Measurements from ENCODE around the gene STXBP2. TPM values are rescaled to one million over a fixed set of nuclear protein-coding genes. Genes with fewer than 3 reads are reported as not detected.

Gene STXBP2
- polyA plus RNA-seq (ENCODE audit: insufficient read length), result 6.7 TPM

DNA sequence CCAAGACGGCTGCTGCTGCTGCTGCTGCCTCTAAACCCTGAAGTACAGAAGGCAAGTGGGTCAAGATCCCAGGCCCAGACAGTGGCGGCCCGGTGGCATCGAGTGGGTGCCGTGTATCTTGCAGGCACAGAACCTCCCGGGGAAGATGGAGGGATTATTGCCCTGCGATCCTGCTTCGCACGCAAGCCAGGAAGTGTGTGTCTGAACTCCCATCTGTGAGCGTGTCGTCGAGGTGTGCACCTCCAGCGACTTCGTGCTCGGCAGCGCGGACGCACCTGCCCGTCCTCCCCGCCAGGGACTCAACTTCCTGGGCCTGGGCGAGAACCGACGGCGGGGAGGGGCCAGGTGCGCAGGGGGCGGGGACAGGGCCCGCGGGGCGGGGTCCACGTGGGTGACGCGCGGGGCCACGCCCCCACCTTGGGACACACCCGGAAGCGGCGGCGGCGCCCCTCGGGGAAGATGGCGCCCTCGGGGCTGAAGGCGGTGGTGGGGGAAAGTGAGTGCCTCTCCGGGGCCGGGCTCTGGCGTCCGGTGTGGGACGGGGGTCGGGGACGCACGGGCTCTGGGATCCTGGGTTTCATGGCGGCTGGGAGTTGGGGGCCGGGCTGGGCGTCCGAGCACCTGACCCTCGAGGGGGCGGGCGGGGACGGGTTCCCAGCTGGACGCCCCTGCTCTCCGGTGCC, at the start of gene STXBP2:
Gene STXBP2 (plus strand): TSS at position 420 of the 683 bp plus-strand sequence. CDS start 40 bp downstream, at position 460.
- no peak for DNase-seq

GRCh38 chr19:7589822-7590221, 47.1 kb upstream of the STXBP2 start:
- DNase-seq, result no peak

DNA sequence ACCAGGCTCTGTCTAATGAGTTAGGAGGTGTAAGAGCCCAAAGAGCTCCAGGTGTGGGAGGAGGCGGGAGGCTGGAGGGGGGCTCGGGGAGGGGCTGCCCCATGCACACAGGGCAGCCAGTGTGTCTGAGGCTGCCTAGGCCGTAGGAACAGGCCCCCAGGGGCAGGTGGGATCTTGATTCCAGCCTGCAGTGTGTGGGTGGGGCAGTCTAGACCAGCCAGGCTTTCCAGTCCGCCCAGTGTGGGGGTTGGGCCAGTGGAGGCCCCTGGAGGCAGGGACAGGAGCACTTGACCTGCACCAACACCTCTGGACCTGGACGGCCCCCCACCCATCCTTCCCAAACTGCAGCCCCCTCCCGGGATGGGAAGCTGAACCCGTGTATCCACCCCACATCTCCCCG, 46.7 kb upstream of the STXBP2 start:
- no peak for DNase-seq

- no peak for DNase-seq
These were observed 41.3 kb upstream of the STXBP2 start, which contains the start of gene CAMSAP3 for GRCh38 chr19:7595466-7596133. Gene CAMSAP3 (plus strand): TSS chr19:7595863. CDS start chr19:7596003, 140 bp downstream.

- DNase-seq, result no peak
These were observed 40.5 kb upstream of the STXBP2 start for GRCh38 chr19:7596211-7596937.

DNA sequence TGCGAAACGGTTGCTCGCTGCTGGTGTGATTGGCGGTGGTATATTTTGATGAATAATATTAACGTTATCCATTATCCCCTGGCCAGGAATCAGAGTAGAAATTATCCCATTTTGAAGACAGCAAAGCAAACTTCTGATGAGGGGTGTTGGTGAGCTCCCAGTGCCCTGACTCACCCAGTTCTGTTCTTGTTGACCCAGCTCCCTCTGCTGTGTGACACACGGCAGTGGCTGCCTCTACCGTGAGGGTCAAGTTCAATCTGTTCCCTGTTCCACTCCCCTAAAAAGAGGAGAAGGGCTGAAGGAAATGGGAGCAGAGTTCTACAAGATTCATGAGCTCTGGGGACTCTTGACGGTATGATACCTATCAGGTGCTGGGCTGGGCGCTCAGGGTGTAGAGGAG, 39.2 kb upstream of the STXBP2 start:
- no peak for DNase-seq

DNA sequence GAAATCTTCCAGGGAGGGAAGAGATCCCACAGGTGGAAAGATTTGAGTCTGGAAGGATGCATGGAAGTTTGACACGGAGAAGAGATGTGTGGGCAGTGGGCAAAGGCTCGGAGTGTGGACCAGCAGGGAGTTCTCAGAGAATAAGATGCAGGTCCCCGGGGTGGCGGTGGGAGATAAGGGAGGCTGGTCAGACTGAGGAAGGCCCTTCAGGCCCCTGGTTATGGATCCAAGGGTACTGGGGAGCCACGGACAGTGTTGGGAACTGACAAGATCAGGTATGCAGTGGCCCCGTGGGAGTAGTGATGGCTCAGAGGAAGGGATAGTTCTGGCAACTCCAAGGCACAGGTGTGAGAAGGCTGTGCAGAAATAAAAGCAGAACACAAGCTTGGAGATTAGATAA, 38.7 kb upstream of the STXBP2 start:
- DNase-seq, result no peak

GRCh38 chr19:7600721-7601120, 36.2 kb upstream of the STXBP2 start:
- no peak for DNase-seq

- DNase-seq, result no peak
These were observed 34.5 kb upstream of the STXBP2 start for GRCh38 chr19:7602240-7602934.

- no peak for DNase-seq
These were observed 33.9 kb upstream of the STXBP2 start for GRCh38 chr19:7602935-7603497.

DNA sequence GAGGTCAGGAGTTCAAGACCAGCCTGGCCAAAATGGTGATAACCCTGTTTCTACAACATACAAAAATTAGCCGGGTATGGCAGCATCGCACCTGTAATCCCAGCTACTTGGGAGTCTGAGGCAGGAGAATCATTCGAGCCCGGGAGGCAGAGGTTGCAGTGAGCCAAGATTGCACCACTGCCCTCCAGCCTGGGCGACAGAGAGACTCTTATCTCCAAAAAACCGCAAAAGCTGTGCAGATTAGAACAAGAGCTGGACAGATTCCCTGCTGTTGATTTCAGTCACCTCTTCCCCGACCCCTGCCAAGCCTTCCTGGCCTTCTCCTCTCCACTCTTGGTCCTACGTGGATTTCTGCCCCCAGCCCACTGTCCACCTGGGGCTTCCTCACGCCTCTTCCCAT, 33.0 kb upstream of the STXBP2 start:
- no peak for DNase-seq

DNA sequence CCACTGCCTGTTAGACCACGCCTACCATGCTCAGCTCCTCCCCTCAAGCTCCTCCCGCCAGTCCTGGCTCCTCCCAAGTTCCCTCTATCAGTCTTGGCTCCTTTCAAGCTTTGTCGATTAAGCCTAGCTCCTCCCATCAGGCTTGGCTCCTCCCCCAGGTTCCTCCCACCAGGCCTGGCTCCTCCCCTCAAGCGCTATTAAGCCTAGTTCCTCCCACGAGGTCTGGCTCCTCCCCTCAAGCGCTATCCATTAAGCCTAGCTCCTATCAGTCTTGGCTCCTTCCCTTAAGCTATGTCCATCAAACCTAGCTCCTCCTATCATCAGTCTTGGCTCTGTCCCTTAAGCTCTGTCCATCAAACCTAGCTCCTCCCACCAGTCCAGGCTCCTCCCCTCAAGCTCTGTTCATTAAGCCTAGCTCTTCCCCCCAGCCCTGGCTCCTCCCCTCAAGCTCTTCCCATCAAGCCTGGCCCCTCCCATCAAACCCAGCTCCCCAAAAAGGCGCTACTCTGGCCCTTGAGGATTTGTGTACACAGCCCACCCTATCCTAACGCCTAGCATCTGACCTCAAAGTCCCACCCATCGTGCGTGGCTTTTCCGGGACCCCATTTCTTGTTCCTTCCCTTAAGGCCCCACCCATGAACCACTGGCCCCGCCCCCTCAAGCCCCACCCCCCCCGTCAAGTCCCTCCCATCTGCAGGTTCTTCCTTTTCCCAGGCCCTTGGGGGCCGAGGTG, 31.3 kb upstream of the STXBP2 start:
- DNase-seq, result no peak

DNA sequence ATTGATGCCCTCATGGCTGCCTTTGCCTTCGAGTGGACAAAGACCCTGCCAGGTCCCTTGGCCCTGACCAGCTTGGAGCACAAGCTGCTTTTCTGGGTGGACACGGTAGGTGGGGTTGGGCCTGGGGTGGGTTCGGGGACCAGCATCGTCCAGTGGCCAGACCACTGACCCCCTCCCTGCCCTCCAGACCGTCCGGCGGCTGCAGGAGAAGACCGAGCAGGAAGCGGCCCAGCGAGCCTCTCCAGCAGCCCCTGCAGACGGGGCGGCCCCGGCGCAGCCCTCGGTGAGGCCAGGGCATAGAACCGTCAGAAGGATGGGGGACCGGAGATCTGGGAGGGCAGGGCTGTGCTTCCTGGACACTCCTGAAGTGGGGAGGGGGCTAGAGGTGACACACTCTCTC, 30.6 kb upstream of the STXBP2 start:
- DNase-seq, result no peak

- DNase-seq, result no peak
These were observed 29.6 kb upstream of the STXBP2 start for GRCh38 chr19:7607212-7607873.

- DNase-seq, result no peak
These were observed 28.9 kb upstream of the STXBP2 start for GRCh38 chr19:7607874-7608560.

- no peak for DNase-seq
These were observed 26.2 kb upstream of the STXBP2 start for GRCh38 chr19:7610491-7611240.

GRCh38 chr19:7611541-7612279, 25.2 kb upstream of the STXBP2 start:
- DNase-seq, result no peak

DNA sequence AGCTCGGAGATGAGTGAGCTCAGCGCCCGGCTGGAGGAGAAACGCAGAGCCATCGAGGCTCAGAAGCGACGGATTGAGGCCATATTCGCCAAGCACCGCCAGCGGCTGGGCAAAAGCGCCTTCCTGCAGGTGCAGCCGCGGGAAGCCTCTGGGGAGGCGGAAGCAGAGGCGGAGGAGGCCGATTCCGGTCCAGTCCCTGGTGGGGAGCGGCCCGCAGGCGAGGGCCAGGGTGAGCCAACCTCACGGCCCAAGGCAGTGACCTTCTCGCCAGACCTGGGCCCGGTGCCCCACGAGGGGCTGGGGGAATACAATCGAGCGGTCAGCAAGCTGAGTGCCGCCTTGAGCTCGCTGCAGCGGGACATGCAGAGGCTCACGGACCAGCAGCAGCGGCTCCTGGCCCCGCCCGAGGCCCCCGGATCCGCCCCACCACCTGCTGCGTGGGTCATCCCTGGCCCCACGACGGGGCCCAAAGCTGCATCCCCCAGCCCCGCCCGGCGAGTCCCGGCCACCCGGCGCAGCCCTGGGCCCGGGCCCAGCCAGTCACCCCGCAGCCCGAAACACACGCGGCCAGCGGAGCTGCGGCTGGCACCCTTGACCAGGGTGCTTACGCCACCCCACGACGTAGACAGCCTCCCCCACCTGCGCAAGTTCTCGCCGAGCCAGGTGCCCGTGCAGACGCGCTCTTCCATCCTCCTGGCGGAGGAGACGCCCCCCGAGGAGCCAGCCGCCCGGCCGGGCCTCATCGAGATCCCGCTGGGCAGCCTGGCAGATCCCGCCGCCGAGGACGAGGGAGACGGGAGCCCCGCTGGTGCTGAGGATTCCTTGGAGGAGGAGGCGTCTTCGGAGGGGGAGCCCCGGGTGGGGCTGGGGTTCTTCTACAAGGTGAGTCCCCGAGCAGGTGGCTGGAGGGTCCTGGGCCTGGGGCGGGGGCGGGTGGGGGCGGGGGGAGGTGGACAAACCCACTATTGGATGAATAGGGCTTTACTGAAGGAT, 24.3 kb upstream of the STXBP2 start:
- no peak for DNase-seq
